ENCODE data around the gene UBTF.

Gene UBTF

GRCh38 chr17:44193326-44194084, 26.0 kb downstream of the UBTF start:
- no peak for DNase-seq

- DNase-seq = no peak
These were observed 26.7 kb downstream of the UBTF start for GRCh38 chr17:44192750-44193149.

GRCh38 chr17:44191941-44192496, 27.5 kb downstream of the UBTF start:
- no peak for DNase-seq

- no peak for DNase-seq
These were observed 28.1 kb downstream of the UBTF start for GRCh38 chr17:44191369-44191768.

- DNase-seq = no peak
These were observed 29.0 kb downstream of the UBTF start for GRCh38 chr17:44190481-44190880.

- no peak for DNase-seq
These were observed 30.7 kb downstream of the UBTF start for GRCh38 chr17:44188576-44189403.

- no peak for DNase-seq
These were observed 32.2 kb downstream of the UBTF start for GRCh38 chr17:44187131-44187899.

- peak; percentile 100 for DNase-seq
These were observed 33.0 kb downstream of the UBTF start, which contains the start of gene TMUB2 for GRCh38 chr17:44186307-44187130. Gene TMUB2 (plus strand): TSS chr17:44186972. CDS start chr17:44187709, 737 bp downstream.

GRCh38 chr17:44184212-44184810, 35.2 kb downstream of the UBTF start:
- DNase-seq = no peak

GRCh38 chr17:44183024-44183423, 36.5 kb downstream of the UBTF start:
- no peak for DNase-seq

GRCh38 chr17:44178133-44178532, 41.3 kb downstream of the UBTF start:
- DNase-seq = no peak

- no peak for DNase-seq
These were observed 41.8 kb downstream of the UBTF start for GRCh38 chr17:44177640-44178039.

GRCh38 chr17:44176671-44177501, 42.6 kb downstream of the UBTF start:
- DNase-seq = no peak

- DNase-seq = no peak
These were observed 43.2 kb downstream of the UBTF start for GRCh38 chr17:44176257-44176656.

GRCh38 chr17:44174427-44174826, 45.0 kb downstream of the UBTF start:
- DNase-seq = no peak

- no peak for DNase-seq
These were observed 47.5 kb downstream of the UBTF start for GRCh38 chr17:44171931-44172455.

- DNase-seq = no peak
These were observed 48.8 kb downstream of the UBTF start, which contains the start of gene ASB16 for GRCh38 chr17:44170499-44171201. Gene ASB16 (plus strand): TSS chr17:44170704. CDS start chr17:44170790, 86 bp downstream.

- no peak for DNase-seq
These were observed 49.4 kb downstream of the UBTF start for GRCh38 chr17:44170135-44170498.

- no peak for DNase-seq
These were observed 52.2 kb downstream of the UBTF start for GRCh38 chr17:44167181-44167861.

Data from midbrain (tissue), 1 donor.